Measurements from ENCODE around the gene AADACL4.

AADACL4 gene

DNA sequence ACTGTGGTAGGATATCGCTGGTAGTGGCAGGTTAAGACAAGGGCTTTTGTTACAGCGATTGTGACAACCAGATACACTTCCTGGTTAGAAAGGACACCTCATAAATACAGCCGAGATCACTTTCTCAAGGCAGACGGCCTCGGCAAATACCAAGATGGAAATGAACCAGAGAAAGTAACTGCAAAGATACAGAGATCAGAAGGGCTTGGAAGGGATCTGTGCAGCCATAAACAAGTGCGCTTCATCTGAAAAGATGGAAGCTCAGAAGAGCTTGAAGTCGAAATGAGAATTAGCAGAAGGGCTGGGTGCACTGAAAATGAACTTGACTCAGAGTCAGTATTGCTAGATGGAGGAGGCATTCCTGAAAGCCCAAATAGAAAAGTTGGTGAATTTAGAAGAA is 32.9 kb upstream of the AADACL4 start:
- in situ Hi-C loops (cut with MboI; ENCODE audit: low sequenced_read_pairs): no loop called here

GRCh38 chr1:12613180-12613579 is 30.7 kb upstream of the AADACL4 start:
- in situ Hi-C loops (cut with MboI; ENCODE audit: low sequenced_read_pairs): no loop called here

GRCh38 chr1:12614402-12615158 is 29.3 kb upstream of the AADACL4 start:
- in situ Hi-C loops (cut with MboI; ENCODE audit: low sequenced_read_pairs): no loop called here

- in situ Hi-C loops (cut with MboI; ENCODE audit: low sequenced_read_pairs): no loop called here
Measured at GRCh38 chr1:12615159-12615864, 28.6 kb upstream of the AADACL4 start.

DNA sequence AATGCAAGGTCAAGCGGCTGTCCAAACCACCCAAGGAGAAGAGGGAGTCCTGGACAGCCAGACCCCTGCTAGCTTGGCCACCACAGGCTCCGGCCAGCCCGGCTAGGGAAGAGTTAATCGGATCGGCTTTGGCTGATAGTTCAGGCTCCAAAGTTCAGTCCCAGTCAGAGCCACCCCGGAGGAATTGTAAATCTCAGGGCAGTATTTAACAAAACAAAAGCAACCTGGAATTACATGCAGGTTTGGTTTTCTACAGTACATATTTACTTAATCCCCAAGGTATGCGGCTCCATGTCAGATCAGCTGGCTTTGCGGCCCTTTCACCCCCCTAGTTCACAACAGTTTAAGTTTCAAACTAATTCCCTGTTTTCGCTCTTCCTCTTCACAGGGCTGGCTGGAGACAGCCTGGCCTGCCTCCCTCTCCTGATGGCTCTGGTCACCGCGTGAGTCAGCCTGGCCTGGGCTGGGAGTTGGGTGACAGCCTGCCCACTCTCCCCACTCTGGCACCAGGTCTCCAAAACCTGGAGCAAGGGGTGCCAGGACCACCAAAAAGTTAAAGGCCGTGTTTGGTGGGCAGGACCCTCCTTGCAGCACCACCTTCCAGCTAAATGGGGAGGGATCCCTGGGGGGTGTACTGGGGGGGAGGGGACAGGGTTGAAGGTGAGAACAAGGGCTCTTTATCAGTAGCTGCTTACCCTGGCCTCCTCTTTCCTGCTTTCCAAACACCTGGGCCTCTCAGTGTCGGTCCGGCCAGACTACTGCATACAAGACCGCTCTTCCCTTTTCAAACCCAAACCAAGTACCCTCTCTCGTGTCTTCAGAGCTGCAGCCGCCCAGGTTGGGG is 27.8 kb upstream of the AADACL4 start:
- in situ Hi-C loops (cut with MboI; ENCODE audit: low sequenced_read_pairs): no loop called here

- in situ Hi-C loops (cut with MboI; ENCODE audit: low sequenced_read_pairs): no loop called here
Measured at GRCh38 chr1:12616709-12617373, 27.0 kb upstream of the AADACL4 start.

DNA sequence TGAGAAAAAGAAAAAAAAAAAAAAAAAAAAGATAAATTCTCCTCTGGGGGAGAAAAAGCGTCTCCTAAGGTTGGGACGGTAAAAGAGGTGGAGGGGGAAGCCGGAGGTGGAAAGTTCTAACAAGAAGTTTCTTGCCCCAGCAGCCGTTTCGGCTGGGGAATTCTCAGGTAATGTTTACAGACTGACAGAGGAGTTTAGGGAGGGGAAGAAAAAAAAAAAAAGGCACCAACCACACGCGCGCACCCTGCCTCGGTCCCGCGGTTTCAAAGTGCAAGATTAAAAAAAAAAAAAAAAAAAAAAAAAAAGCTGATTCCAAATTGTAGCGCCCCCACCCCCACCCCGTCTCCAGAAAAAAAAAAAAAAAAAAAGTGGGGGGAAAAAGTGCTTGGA is 26.4 kb upstream of the AADACL4 start:
- in situ Hi-C loops (cut with MboI; ENCODE audit: low sequenced_read_pairs): no loop called here

- in situ Hi-C loops (cut with MboI; ENCODE audit: low sequenced_read_pairs): no loop called here
Measured at GRCh38 chr1:12617901-12618660, 25.8 kb upstream of the AADACL4 start, which contains the start of gene DHRS3. TSS of gene DHRS3 (minus strand) at chr1:12618210. CDS start at chr1:12617348, 862 bp downstream.

GRCh38 chr1:12618661-12618964 is 25.3 kb upstream of the AADACL4 start:
- in situ Hi-C loops (cut with MboI; ENCODE audit: low sequenced_read_pairs): no loop called here

DNA sequence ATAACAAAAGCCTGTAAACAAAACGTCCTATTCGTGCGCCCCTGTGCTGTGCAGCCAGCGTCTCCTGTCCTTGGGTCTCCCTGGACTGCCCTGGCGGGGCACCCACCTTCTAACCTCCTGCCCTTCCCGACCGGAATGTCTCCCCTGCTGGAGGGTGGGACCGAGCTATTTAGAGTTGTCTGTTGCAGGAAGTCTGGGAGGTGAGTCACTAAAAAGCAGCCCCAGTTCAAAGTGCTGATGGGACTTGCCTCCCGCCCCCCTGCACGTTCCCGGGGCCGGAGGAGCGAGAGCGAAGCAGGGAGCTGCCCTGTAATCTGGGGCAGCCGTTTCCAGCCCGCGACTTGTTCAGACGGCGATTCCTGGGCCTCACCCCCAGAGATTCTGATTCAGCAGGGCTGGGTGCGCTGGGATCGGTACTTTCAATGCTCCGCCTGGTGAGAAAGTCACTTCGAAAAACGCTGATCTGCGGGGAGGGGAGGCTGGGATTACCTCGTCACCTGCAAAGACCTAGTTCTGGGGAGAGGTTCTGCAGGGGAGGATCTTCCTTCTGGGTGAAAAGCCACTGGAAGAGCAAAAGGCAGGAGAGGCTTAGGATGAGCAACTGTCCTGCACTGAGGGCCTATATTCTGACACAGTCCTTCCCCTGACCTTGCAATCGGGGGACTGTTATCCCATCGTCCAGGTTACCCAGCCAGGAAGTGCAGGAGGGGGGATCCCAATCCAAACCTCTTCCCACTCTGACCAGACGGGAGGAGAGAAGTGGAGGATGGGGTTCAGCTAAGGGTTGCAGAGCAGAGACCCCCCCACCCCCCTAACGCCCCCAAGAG is 24.7 kb upstream of the AADACL4 start:
- in situ Hi-C loops (cut with MboI; ENCODE audit: low sequenced_read_pairs): no loop called here

- in situ Hi-C loops (cut with MboI; ENCODE audit: low sequenced_read_pairs): no loop called here
Measured at GRCh38 chr1:12619792-12620487, 23.9 kb upstream of the AADACL4 start.

GRCh38 chr1:12620488-12620865 is 23.4 kb upstream of the AADACL4 start:
- in situ Hi-C loops (cut with MboI; ENCODE audit: low sequenced_read_pairs): no loop called here

- in situ Hi-C loops (cut with MboI; ENCODE audit: low sequenced_read_pairs): no loop called here
Measured at GRCh38 chr1:12620931-12621330, 23.0 kb upstream of the AADACL4 start.

GRCh38 chr1:12621346-12622335 is 22.2 kb upstream of the AADACL4 start:
- in situ Hi-C loops (cut with MboI; ENCODE audit: low sequenced_read_pairs): no loop called here

GRCh38 chr1:12622506-12622905 is 21.4 kb upstream of the AADACL4 start:
- in situ Hi-C loops (cut with MboI; ENCODE audit: low sequenced_read_pairs): no loop called here

DNA sequence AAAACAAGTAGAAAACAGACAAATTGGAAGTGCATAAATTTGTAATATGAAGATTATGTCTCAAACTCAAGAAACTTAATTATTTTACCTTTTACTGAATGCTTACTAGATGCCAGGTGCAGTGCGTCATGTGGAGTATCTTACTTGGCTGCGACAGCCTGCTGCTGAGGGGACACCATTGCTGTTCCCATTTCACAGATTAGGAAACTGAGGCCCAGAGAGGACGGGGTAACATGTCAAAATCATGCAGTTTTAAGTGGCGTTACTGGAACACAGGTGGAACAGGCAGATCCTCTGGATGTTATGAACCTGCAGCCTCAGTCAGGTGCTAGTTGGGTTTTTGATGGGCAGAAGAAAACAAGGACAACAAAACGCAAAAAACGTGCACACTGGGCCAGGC is 18.6 kb upstream of the AADACL4 start:
- in situ Hi-C loops (cut with MboI; ENCODE audit: low sequenced_read_pairs): loop anchor here (25.0 kb wide), 1 partner anchor 513 kb away; no protein-coding TSS in a partner anchor

DNA sequence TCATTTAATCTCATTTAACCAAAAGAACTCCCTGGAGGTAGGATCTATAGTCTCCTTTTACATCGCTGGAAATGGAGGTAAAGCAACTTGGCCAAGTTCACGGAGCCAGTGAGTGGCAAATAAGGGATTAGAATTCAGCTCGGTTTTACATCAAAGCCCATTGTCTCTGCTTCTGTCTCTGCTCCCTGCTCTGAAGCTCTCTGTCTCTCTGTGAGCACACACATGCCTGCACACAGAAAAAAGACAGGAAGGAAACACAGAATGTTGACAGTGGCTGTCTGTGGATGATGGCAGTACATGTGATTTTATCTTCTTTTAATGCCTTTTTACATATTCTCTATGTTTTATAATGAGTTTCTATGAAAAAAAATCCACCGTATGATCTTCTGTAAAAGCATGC is 17.0 kb upstream of the AADACL4 start:
- in situ Hi-C loops (cut with MboI; ENCODE audit: low sequenced_read_pairs): loop anchor here (25.0 kb wide), 1 partner anchor 515 kb away; no protein-coding TSS in a partner anchor

DNA sequence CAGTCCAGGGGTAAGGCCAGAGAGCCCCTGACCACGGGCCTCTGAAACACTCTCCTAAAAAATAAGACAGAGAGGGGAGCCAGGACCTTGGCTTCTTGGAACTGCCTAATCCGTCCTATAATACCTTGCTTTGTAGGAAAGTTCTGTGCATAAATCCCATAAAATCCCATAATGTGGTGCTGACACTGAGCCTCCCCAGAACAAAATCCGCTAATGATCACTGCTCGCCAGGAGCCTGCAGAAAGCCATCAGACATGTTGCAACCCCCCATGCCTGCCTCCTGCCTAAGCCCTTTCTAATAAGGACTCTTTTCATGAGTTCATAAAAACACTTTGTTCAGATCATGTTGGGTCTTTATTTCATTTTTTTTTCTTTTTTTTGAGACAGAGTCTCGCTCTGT is 16.6 kb upstream of the AADACL4 start:
- in situ Hi-C loops (cut with MboI; ENCODE audit: low sequenced_read_pairs): loop anchor here (25.0 kb wide), 1 partner anchor 515 kb away; no protein-coding TSS in a partner anchor

All from HL-60/S4 treated with phorbol 12-myristate 13-acetate at 8.2 ng/mL for 4 days and 3 days (cell line).